ENCODE results near the gene ZNF804B.

ZNF804B gene

GRCh38 chr7:89247207-89247606 lies 487.7 kb downstream of the ZNF804B start:
- no peaks in the 10 kb centered on the region for H3K4me1 ChIP-seq (ENCODE audit: insufficient read depth, low read length)
- H3K36me3 ChIP-seq (ENCODE audit: insufficient read depth, low read length), result no peaks in the 10 kb centered on the region; the same call in 1 of the 2 replicates
- H3K9ac ChIP-seq (ENCODE audit: low read depth, low read length), result no peak overlapping the region
- H3K9me3 ChIP-seq (ENCODE audit: control insufficient read depth, insufficient read depth, low read length), result peaks cover 11% of the 10 kb centered on the region; the same call in 1 of the 2 replicates

- H3K4me1 ChIP-seq (ENCODE audit: insufficient read depth, low read length), result no peaks in the 10 kb centered on the region
- H3K9me3 ChIP-seq (ENCODE audit: control insufficient read depth, insufficient read depth, low read length), result no peaks in the 10 kb centered on the region
- no peak overlapping the region for H3K9ac ChIP-seq (ENCODE audit: low read depth, low read length)
- no peaks in the 10 kb centered on the region for H3K36me3 ChIP-seq (ENCODE audit: insufficient read depth, low read length)
Observed at GRCh38 chr7:89259085-89259484, 499.6 kb downstream of the ZNF804B start.

GRCh38 chr7:89264126-89264525 lies 504.6 kb downstream of the ZNF804B start:
- no peak overlapping the region for H3K9ac ChIP-seq (ENCODE audit: low read depth, low read length)
- no peaks in the 10 kb centered on the region for H3K36me3 ChIP-seq (ENCODE audit: insufficient read depth, low read length)
- no peaks in the 10 kb centered on the region for H3K4me1 ChIP-seq (ENCODE audit: insufficient read depth, low read length)
- no peaks in the 10 kb centered on the region for H3K9me3 ChIP-seq (ENCODE audit: control insufficient read depth, insufficient read depth, low read length)

GRCh38 chr7:89265631-89266030 lies 506.1 kb downstream of the ZNF804B start:
- H3K36me3 ChIP-seq (ENCODE audit: insufficient read depth, low read length), result no peaks in the 10 kb centered on the region
- no peaks in the 10 kb centered on the region for H3K9me3 ChIP-seq (ENCODE audit: control insufficient read depth, insufficient read depth, low read length)
- H3K9ac ChIP-seq (ENCODE audit: low read depth, low read length), result no peak overlapping the region
- H3K4me1 ChIP-seq (ENCODE audit: insufficient read depth, low read length), result no peaks in the 10 kb centered on the region

GRCh38 chr7:89283302-89283701 lies 523.8 kb downstream of the ZNF804B start:
- Histone ChIP-seq H3K9me3 (ENCODE audit: control insufficient read depth, insufficient read depth, low read length) (no peaks in the 10 kb centered on the region), H3K4me1 (ENCODE audit: insufficient read depth, low read length) (no peaks in the 10 kb centered on the region), H3K9ac (ENCODE audit: low read depth, low read length) (no peak overlapping the region), H3K36me3 (ENCODE audit: insufficient read depth, low read length) (no peaks in the 10 kb centered on the region)

- Histone ChIP-seq H3K36me3 (ENCODE audit: insufficient read depth, low read length) (no peaks in the 10 kb centered on the region), H3K4me1 (ENCODE audit: insufficient read depth, low read length) (no peaks in the 10 kb centered on the region), H3K9me3 (ENCODE audit: control insufficient read depth, insufficient read depth, low read length) (no peaks in the 10 kb centered on the region), H3K9ac (ENCODE audit: low read depth, low read length) (no peak overlapping the region)
Observed at GRCh38 chr7:89308535-89308934, 549.0 kb downstream of the ZNF804B start.

GRCh38 chr7:89311886-89312285 lies 552.4 kb downstream of the ZNF804B start:
- H3K9ac ChIP-seq (ENCODE audit: low read depth, low read length), result no peak overlapping the region
- H3K4me1 ChIP-seq (ENCODE audit: insufficient read depth, low read length), result no peaks in the 10 kb centered on the region
- H3K36me3 ChIP-seq (ENCODE audit: insufficient read depth, low read length), result no peaks in the 10 kb centered on the region
- no peaks in the 10 kb centered on the region; the same call in 1 of the 2 replicates for H3K9me3 ChIP-seq (ENCODE audit: control insufficient read depth, insufficient read depth, low read length)

- Histone ChIP-seq H3K9me3 (ENCODE audit: control insufficient read depth, insufficient read depth, low read length) (no peaks in the 10 kb centered on the region; the same call in 1 of the 2 replicates), H3K36me3 (ENCODE audit: insufficient read depth, low read length) (no peaks in the 10 kb centered on the region), H3K4me1 (ENCODE audit: insufficient read depth, low read length) (no peaks in the 10 kb centered on the region), H3K9ac (ENCODE audit: low read depth, low read length) (no peak overlapping the region)
Observed at GRCh38 chr7:89312551-89312950, 553.1 kb downstream of the ZNF804B start.

- H3K9me3 ChIP-seq (ENCODE audit: control insufficient read depth, insufficient read depth, low read length), result peaks cover 4% of the 10 kb centered on the region; the same call in 1 of the 2 replicates
- no peak overlapping the region for H3K9ac ChIP-seq (ENCODE audit: low read depth, low read length)
- no peaks in the 10 kb centered on the region for H3K36me3 ChIP-seq (ENCODE audit: insufficient read depth, low read length)
- H3K4me1 ChIP-seq (ENCODE audit: insufficient read depth, low read length), result no peaks in the 10 kb centered on the region
Observed at GRCh38 chr7:89316584-89317251, 557.2 kb downstream of the ZNF804B start.

GRCh38 chr7:89332026-89332425 lies 572.5 kb downstream of the ZNF804B start:
- H3K9ac ChIP-seq (ENCODE audit: low read depth, low read length), result no peak overlapping the region
- H3K9me3 ChIP-seq (ENCODE audit: control insufficient read depth, insufficient read depth, low read length), result no peaks in the 10 kb centered on the region

GRCh38 chr7:89334797-89335196 lies 575.3 kb downstream of the ZNF804B start:
- no peaks in the 10 kb centered on the region for H3K36me3 ChIP-seq (ENCODE audit: insufficient read depth, low read length)
- no peak overlapping the region for H3K9ac ChIP-seq (ENCODE audit: low read depth, low read length)
- no peaks in the 10 kb centered on the region for H3K9me3 ChIP-seq (ENCODE audit: control insufficient read depth, insufficient read depth, low read length)
- H3K4me1 ChIP-seq (ENCODE audit: insufficient read depth, low read length), result no peaks in the 10 kb centered on the region

More at GRCh38 chr7:89332026-89332425, 572.5 kb downstream of the ZNF804B start:
- Histone ChIP-seq H3K4me1 (ENCODE audit: insufficient read depth, low read length) (no peaks in the 10 kb centered on the region), H3K36me3 (ENCODE audit: insufficient read depth, low read length) (no peaks in the 10 kb centered on the region)

GRCh38 chr7:89335490-89335889 lies 576.0 kb downstream of the ZNF804B start:
- H3K4me1 ChIP-seq (ENCODE audit: insufficient read depth, low read length), result no peaks in the 10 kb centered on the region
- no peak overlapping the region for H3K9ac ChIP-seq (ENCODE audit: low read depth, low read length)
- H3K9me3 ChIP-seq (ENCODE audit: control insufficient read depth, insufficient read depth, low read length), result no peaks in the 10 kb centered on the region
- H3K36me3 ChIP-seq (ENCODE audit: insufficient read depth, low read length), result no peaks in the 10 kb centered on the region

GRCh38 chr7:89336121-89336520 lies 576.6 kb downstream of the ZNF804B start:
- no peak overlapping the region for H3K9ac ChIP-seq (ENCODE audit: low read depth, low read length)
- H3K4me1 ChIP-seq (ENCODE audit: insufficient read depth, low read length), result no peaks in the 10 kb centered on the region
- H3K36me3 ChIP-seq (ENCODE audit: insufficient read depth, low read length), result no peaks in the 10 kb centered on the region
- no peaks in the 10 kb centered on the region for H3K9me3 ChIP-seq (ENCODE audit: control insufficient read depth, insufficient read depth, low read length)

GRCh38 chr7:89339748-89340147 lies 580.2 kb downstream of the ZNF804B start:
- no peaks in the 10 kb centered on the region for H3K36me3 ChIP-seq (ENCODE audit: insufficient read depth, low read length)
- H3K9ac ChIP-seq (ENCODE audit: low read depth, low read length), result no peak overlapping the region
- H3K9me3 ChIP-seq (ENCODE audit: control insufficient read depth, insufficient read depth, low read length), result no peaks in the 10 kb centered on the region
- no peaks in the 10 kb centered on the region for H3K4me1 ChIP-seq (ENCODE audit: insufficient read depth, low read length)

GRCh38 chr7:89357121-89357520 lies 597.6 kb downstream of the ZNF804B start:
- Histone ChIP-seq H3K9ac (ENCODE audit: low read depth, low read length) (no peak overlapping the region), H3K4me1 (ENCODE audit: insufficient read depth, low read length) (no peaks in the 10 kb centered on the region), H3K36me3 (ENCODE audit: insufficient read depth, low read length) (no peaks in the 10 kb centered on the region), H3K9me3 (ENCODE audit: control insufficient read depth, insufficient read depth, low read length) (no peaks in the 10 kb centered on the region)
